Kasumi-1 (cell line): Measurements from ENCODE around the gene SMO.
"Not testable (repeated sequence)": the region's sequence is repeated elsewhere in the genome, so short reads cannot be mapped to it uniquely, and the experiment has no call there.

Experiments used
- DNase-seq, 2 experiments: peaks; one replicate each; lab custom pipeline; 2025; lab: John Stamatoyannopoulos, UW

Gene SMO

GRCh38 chr7:129209067-129209926, 20.9 kb downstream of the SMO start:
- DNase-seq: no peak

- peak; percentile 25 to 55 for DNase-seq
Observed at GRCh38 chr7:129210256-129210988, 22.0 kb downstream of the SMO start.

GRCh38 chr7:129210989-129211312, 22.5 kb downstream of the SMO start:
- DNase-seq: no peak

- no peak for DNase-seq
Observed at GRCh38 chr7:129212126-129212525, 23.7 kb downstream of the SMO start.

- DNase-seq: no peak
Observed at GRCh38 chr7:129212596-129212995, 24.2 kb downstream of the SMO start.

- DNase-seq: peak in 1 of 2 experiments; percentile 21
Observed at GRCh38 chr7:129213828-129214227, 25.4 kb downstream of the SMO start.

- DNase-seq: not testable (repeated sequence)
Observed at GRCh38 chr7:129215691-129216090, 27.3 kb downstream of the SMO start.

- DNase-seq: not testable (repeated sequence)
Observed at GRCh38 chr7:129216101-129216715, 27.8 kb downstream of the SMO start.

GRCh38 chr7:129216821-129217416, 28.5 kb downstream of the SMO start:
- DNase-seq: not testable (repeated sequence)

- DNase-seq: peak; percentile 70 to 71
Observed at GRCh38 chr7:129218514-129219062, 30.2 kb downstream of the SMO start.

- not testable (repeated sequence) for DNase-seq
Observed at GRCh38 chr7:129219166-129219565, 30.7 kb downstream of the SMO start.

- DNase-seq: peak in 1 of 2 experiments; percentile 11
Observed at GRCh38 chr7:129222064-129222463, 33.6 kb downstream of the SMO start.

- peak; percentile 97 to 98 for DNase-seq
Observed at GRCh38 chr7:129224251-129225205, 36.1 kb downstream of the SMO start, which contains the start of gene AHCYL2. AHCYL2 (plus strand) TSS chr7:129225030.

- peak; percentile 61 to 64 for DNase-seq
Observed at GRCh38 chr7:129225206-129225930, 36.9 kb downstream of the SMO start.

- DNase-seq: peak; percentile 24 to 68
Observed at GRCh38 chr7:129225931-129226572, 37.6 kb downstream of the SMO start.

GRCh38 chr7:129227646-129228578, 39.5 kb downstream of the SMO start:
- DNase-seq: no peak

- no peak for DNase-seq
Observed at GRCh38 chr7:129228633-129229032, 40.2 kb downstream of the SMO start.

- DNase-seq: no peak
Observed at GRCh38 chr7:129231666-129232065, 43.2 kb downstream of the SMO start.
